HEK293T (cell line): ENCODE measurements around the gene ASAP2.

Experiments
- BHLHE40 ChIP-seq: fragments of 450-650 bp; IDR thresholded peaks from 2 replicates; pipeline ENCODE4 v1.6.1; 2016; ENCODE audit warnings: mild to moderate bottlenecking, moderate library complexity, borderline replicate concordance
- ELF4 ChIP-seq: fragments of 450-650 bp; IDR thresholded peaks from 2 replicates; pipeline ENCODE4 v1.6.1; 2017; ENCODE audit warnings: antibody characterized with exemption
- FOXK2 ChIP-seq: fragments of 450-650 bp; IDR thresholded peaks from 2 replicates; pipeline ENCODE4 v1.6.1; 2016; ENCODE audit warnings: mild to moderate bottlenecking
- FOXM1 ChIP-seq: fragments of 450-650 bp; IDR thresholded peaks from 2 replicates; pipeline ENCODE4 v1.6.1; 2017; ENCODE audit warnings: mild to moderate bottlenecking, borderline replicate concordance
- LEF1 ChIP-seq: fragments of 450-650 bp; IDR thresholded peaks from 2 replicates; pipeline ENCODE4 v1.6.1; 2017; ENCODE audit warnings: mild to moderate bottlenecking, borderline replicate concordance
- SP1 ChIP-seq: fragments of 450-650 bp; IDR thresholded peaks from 2 replicates; pipeline ENCODE4 v1.6.1; 2017
- SUZ12 ChIP-seq: fragments of 450-650 bp; IDR thresholded peaks from 2 replicates; pipeline ENCODE4 v1.6.1; 2016; ENCODE audit warnings: mild to moderate bottlenecking
- TARDBP ChIP-seq: fragments of 450-650 bp; IDR thresholded peaks from 2 replicates; pipeline ENCODE4 v1.6.1; 2016
- ZNF384 ChIP-seq: fragments of 450-650 bp; IDR thresholded peaks from 2 replicates; pipeline ENCODE4 v1.6.1; 2016

- TF ChIP-seq TARDBP (no peak), SP1 (no peak), FOXM1 (no peak), LEF1 (no peak), SUZ12 (no peak), BHLHE40 (no peak), FOXK2 (no peak), ELF4 (no peak), ZNF384 (no peak)
Observed at GRCh38 chr2:9203006-9203405, 3.6 kb upstream of the ASAP2 start.
